GM12801 (cell line): ENCODE data around the gene GXYLT2.

Experiments used
- CTCF ChIP-seq: IDR thresholded peaks from one replicate; pipeline ENCODE4 v1.5.1; 2011; ENCODE audit warnings: control low read depth; ENCODE audit not compliant: insufficient read length; ENCODE audit errors: extremely low read depth

GXYLT2 gene

DNA sequence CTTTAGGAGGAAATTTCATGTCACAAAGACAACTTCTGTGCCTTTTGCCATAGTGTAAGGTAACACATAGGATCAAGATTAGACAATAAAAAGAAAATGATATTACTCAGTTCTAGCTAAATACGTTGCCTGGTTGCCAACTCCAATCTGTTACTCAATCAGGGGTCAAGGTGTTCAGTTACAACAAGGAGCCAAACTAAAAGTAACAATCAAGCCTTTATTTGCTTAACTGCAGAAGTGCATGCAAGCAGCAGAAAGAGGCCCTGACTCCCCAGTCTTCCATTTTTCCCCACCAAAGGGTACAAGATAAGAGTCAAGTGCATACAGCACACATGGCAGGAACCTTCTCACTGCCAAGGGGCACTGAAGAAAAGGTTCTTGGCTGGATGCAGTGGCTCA lies 80.4 kb downstream of the GXYLT2 start:
- no peak for TF ChIP-seq CTCF

GRCh38 chr3:72969766-72970165 lies 81.9 kb downstream of the GXYLT2 start:
- no peak for TF ChIP-seq CTCF

GRCh38 chr3:72970942-72971341 lies 83.1 kb downstream of the GXYLT2 start:
- TF ChIP-seq CTCF, result no peak

GRCh38 chr3:72972706-72973030 lies 84.8 kb downstream of the GXYLT2 start:
- TF ChIP-seq CTCF, result no peak

GRCh38 chr3:72973031-72973723 lies 85.3 kb downstream of the GXYLT2 start:
- TF ChIP-seq CTCF, result no peak

GRCh38 chr3:72973786-72974185 lies 85.9 kb downstream of the GXYLT2 start:
- no peak for TF ChIP-seq CTCF

DNA sequence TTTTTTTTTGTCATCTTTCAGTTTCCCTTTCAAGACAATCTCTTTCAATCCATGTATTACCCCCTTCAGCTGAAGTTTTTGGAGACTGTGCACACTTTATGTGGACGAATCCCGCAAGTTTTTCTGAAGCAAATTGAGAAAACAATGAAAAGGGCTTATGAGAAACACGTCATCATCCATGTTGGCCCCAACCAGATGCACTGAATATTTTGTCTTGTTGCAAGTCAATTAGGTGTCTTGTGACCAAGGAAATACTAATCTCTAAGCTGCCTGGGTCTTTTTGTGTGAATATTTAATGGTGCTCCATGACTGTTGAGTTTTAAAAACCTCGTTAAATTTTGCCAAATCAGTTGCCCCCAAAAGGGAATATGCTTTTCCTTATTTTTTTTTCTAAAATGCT lies 87.1 kb downstream of the GXYLT2 start:
- no peak for TF ChIP-seq CTCF

GRCh38 chr3:72976281-72976741 lies 88.5 kb downstream of the GXYLT2 start:
- TF ChIP-seq CTCF, result no peak
